Testis (tissue), 3 donors: Measurements from ENCODE around the gene FAM20C. TPM values are rescaled to one million over a fixed set of nuclear protein-coding genes. Genes with fewer than 3 reads are reported as not detected.
A peak's percentile ranks its signal among the peaks of the same experiment; 100 is the strongest.
"Not testable (repeated sequence)": the region's sequence is repeated elsewhere in the genome, so short reads cannot be mapped to it uniquely, and the experiment has no call there.

ENCODE experiments used
- DNase-seq: peaks from one replicate; pipeline ENCODE4 v3.0.0-alpha.2; 2019
- H3K27ac ChIP-seq, 2 donors: fragments of 200-600 bp; sonication (generic); one replicate each; pipeline ENCODE4 v1.5.1; 2019
- H3K27me3 ChIP-seq: fragments of 200-600 bp; sonication (generic); one replicate; pipeline ENCODE4 v1.5.1; 2019
- H3K36me3 ChIP-seq: fragments of 200-600 bp; sonication (generic); one replicate; pipeline ENCODE4 v1.5.1; 2017; ENCODE audit warnings: low read depth; ENCODE audit errors: missing control alignments
- H3K4me1 ChIP-seq: fragments of 200-600 bp; sonication (generic); one replicate; pipeline ENCODE4 v1.5.1; 2019
- H3K4me3 ChIP-seq, 2 donors: fragments of 200-600 bp; sonication (generic); one replicate each; pipeline ENCODE4 v1.5.1; 2017 to 2019
- H3K9me3 ChIP-seq: fragments of 200-600 bp; sonication (generic); one replicate; pipeline ENCODE4 v1.5.1; 2017
- POLR2A ChIP-seq: fragments of 450-650 bp; IDR thresholded peaks from one replicate; pipeline ENCODE4 v1.6.1; 2017; ENCODE audit warnings: antibody characterized with exemption, mild to moderate bottlenecking, moderate library complexity
- WGBS, 2 donors: methylation state at CpG; one replicate each; pipeline ENCODE4 v1.1.5; 2018; 5-methylcytosine and 5-hydroxymethylcytosine counted together
- intact Hi-C: fragments of 100-400 bp; cut with DNase I; formaldehyde crosslinking; loops from one replicate; pipeline ENCODE4 v1.15.1; 2023; ENCODE audit warnings: low total_unique reads
- polyA plus RNA-seq: library from polyadenylated mRNA; stranded (reverse); fragments of 350-450 nt; fragmentation: Illumina TruSeq; extraction: RNeasy Lipid Tissue Mini Kit (QIAGEN cat#74804); gene quantifications from one replicate; pipeline ENCODE4 v1.2.3, GENCODE V29; 2014; ENCODE audit warnings: low read depth, low replicate concordance; ENCODE audit not compliant: insufficient read depth
- total RNA-seq, 2 donors: library from RNA; depleted of rRNA; stranded (reverse); fragments of >200 nt; gene quantifications; one replicate each; pipeline ENCODE4 v1.2.3, GENCODE V29; 2016
- TF ChIP-seq, protein P1 (sequence below), 3 experiments: fragments of 450-650 bp in 2 of 3; fragments of 200-600 bp in 1 of 3; sonication (generic) in 1 of 3; IDR thresholded peaks; one replicate each; pipeline ENCODE4 v1.5.1; 2016 to 2019; ENCODE audit warnings: antibody characterized with exemption in 3 of 3, mild to moderate bottlenecking in 2 of 3, moderate library complexity in 1 of 3

Gene FAM20C
- total and polyA plus RNA-seq, 3 donors from 2014 or later = 14.0 to 36.7 (median 34.0) TPM

DNA sequence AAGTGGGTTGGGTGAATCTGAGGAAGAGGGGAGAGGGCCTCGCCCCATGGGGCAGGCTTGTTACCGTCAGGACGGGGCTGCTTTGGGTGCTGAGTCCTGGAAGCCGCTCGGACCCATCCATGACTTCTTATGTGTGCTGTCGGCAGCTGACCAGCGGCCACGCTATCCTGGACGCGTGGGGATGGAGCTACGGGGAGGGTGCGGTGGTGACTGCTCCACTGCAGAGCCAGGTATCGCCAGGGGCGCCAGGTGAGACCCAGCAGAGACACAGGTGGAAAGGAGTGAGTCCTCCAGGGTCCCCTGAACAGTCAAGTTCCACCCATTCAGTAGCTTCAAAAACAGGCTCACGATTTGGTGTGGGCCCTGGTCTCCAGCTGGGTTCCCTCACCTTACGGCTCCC is 10.6 kb upstream of the FAM20C start:
- no peak overlapping the region for H3K27ac ChIP-seq
- intact Hi-C loops = no loop called here
- no peaks in the 10 kb centered on the region for H3K36me3 ChIP-seq
- WGBS, 2 donors = 91 to 97% methylated on average over 16 of the region's 16 CpGs
- no peak overlapping the region for H3K4me3 ChIP-seq
- no peak for DNase-seq
- peaks cover 21% of the 10 kb centered on the region for H3K4me1 ChIP-seq
- TF ChIP-seq POLR2A = no peak
- TF ChIP-seq, protein P1, sequence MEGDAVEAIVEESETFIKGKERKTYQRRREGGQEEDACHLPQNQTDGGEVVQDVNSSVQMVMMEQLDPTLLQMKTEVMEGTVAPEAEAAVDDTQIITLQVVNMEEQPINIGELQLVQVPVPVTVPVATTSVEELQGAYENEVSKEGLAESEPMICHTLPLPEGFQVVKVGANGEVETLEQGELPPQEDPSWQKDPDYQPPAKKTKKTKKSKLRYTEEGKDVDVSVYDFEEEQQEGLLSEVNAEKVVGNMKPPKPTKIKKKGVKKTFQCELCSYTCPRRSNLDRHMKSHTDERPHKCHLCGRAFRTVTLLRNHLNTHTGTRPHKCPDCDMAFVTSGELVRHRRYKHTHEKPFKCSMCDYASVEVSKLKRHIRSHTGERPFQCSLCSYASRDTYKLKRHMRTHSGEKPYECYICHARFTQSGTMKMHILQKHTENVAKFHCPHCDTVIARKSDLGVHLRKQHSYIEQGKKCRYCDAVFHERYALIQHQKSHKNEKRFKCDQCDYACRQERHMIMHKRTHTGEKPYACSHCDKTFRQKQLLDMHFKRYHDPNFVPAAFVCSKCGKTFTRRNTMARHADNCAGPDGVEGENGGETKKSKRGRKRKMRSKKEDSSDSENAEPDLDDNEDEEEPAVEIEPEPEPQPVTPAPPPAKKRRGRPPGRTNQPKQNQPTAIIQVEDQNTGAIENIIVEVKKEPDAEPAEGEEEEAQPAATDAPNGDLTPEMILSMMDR (IDR thresholded peaks at IDR 0.05) = no peak
- H3K27me3 ChIP-seq = no peaks in the 10 kb centered on the region
- H3K9me3 ChIP-seq = no peaks in the 10 kb centered on the region

- H3K4me3 ChIP-seq, H3K27me3 ChIP-seq, H3K27ac ChIP-seq, H3K36me3 ChIP-seq, intact Hi-C loops, H3K9me3 ChIP-seq, DNase-seq: not testable (repeated sequence)
- WGBS, 2 donors = 89 to 96% methylated on average over 2 to 7 of the region's 11 CpGs
- peaks cover 21% of the 10 kb centered on the region for H3K4me1 ChIP-seq
Measured at GRCh38 chr7:182502-182901, 9.9 kb upstream of the FAM20C start.

DNA sequence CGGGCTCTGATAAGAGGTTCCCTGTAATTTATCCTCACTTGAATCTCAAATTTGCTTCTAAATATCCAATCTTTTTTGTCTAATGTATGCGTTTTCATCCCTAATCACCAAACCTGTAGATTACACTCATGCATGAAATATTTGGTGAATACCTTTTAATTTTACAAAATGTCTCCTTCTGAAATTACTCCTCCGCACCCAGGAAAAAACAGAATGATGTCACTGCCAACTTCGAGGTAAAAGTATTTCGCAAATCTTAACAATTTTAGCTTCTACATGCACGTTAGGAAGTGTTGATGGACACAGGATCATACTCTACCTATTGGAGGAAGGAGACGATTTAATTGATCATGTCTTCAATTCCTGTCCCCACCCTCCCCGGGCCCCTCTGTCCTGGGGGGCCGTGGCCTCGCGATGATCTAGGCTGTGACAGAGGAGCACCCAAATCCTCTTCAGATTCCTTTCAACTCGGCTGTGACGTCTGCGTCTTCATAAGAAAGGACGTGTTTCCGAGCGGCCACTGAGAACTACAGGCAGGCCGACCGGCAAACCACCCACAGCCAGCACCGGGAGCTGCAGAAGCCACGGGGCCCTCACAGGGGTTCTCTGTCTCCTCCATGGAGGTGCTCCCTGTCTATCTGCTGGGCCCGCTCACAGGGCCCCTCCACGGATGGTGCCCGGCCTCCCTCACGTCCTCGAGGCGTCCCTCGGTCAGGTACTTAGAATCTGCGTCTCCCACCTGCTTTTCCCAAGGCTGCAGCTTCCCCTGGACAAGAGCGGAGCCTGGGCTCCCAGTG is 8.7 kb upstream of the FAM20C start:
- Histone ChIP-seq H3K27ac (no peak overlapping the region), H3K27me3 (no peaks in the 10 kb centered on the region), H3K36me3 (no peaks in the 10 kb centered on the region), H3K4me3 (no peak overlapping the region), H3K9me3 (no peaks in the 10 kb centered on the region), H3K4me1 (peaks cover 21% of the 10 kb centered on the region)
- intact Hi-C loops = no loop called here
- TF ChIP-seq, protein P1 (IDR thresholded peaks at IDR 0.05) = no peak
- TF ChIP-seq POLR2A = no peak
- DNase-seq = no peak
- WGBS, 2 donors = 81 to 84% methylated on average over 26 to 30 of the region's 30 CpGs

DNA sequence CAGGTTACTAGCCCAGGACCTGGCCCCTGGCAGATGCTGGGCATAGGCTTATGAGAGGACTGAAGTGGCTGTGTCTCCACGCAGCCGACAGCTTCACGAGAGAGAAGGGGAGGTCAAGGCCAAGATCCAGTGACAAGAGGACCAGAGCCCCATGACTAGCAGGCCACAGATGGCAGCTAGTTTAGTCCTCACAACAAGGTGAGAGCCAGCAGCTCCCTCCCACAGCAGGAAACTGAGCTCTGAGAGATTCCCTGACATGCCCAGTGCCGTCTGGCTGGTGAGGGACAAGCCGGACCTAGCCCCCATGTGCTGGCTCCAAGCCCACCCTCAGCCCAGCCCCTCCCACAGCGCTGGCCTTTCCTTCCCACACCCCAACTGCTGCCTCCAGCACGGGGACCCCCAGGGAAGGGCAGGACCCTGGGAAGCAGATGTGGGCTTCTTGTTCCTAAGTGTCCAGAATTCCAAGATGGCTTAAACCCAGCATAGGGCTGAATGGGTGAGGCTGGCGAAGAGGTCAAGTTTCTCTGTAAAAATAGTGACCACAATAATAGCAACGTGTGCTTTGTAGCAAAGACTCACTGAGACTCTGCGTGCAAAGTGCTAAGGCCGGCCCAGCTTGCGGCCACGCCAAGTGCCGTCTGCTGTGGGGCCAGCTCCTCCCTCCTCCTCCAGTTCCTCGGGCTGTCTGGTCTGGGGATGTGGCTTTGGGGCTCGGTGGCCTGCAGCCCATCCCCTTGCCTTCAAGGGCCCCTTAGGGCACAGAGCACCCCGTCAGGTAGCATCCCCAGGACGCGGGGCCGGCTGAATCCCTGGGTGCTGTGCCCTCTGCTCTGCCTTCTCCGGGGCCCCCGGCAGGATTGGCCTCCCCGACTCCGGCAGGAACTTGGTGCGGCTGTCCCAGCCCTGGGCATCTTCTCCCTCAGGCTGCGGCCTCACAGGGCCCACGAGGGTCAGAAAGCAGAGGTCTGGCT is 7.8 kb upstream of the FAM20C start:
- H3K36me3 ChIP-seq = no peaks in the 10 kb centered on the region
- DNase-seq = peak; percentile 32
- H3K27me3 ChIP-seq = no peaks in the 10 kb centered on the region
- no peak for TF ChIP-seq POLR2A
- TF ChIP-seq, protein P1 (IDR thresholded peaks at IDR 0.05) = no peak
- H3K27ac ChIP-seq = no peak overlapping the region
- WGBS, 2 donors = 54 to 60% methylated on average over 6 to 27 of the region's 27 CpGs
- H3K4me1 ChIP-seq = peaks cover 17% of the 10 kb centered on the region
- intact Hi-C loops = no loop called here
- H3K4me3 ChIP-seq = no peak overlapping the region
- H3K9me3 ChIP-seq = no peaks in the 10 kb centered on the region

GRCh38 chr7:186516-187113 is 5.8 kb upstream of the FAM20C start:
- Histone ChIP-seq H3K36me3 (no peaks in the 10 kb centered on the region), H3K4me3 (no peak overlapping the region), H3K9me3 (no peaks in the 10 kb centered on the region), H3K4me1 (peaks cover 19% of the 10 kb centered on the region), H3K27me3 (no peaks in the 10 kb centered on the region), H3K27ac (no peak overlapping the region)
- intact Hi-C loops = no loop called here
- TF ChIP-seq, protein P1 (IDR thresholded peaks at IDR 0.05) = no peak
- no peak for TF ChIP-seq POLR2A
- WGBS, 2 donors = 94 to 96% methylated on average over 20 to 26 of the region's 26 CpGs
- no peak for DNase-seq
